Lower leg skin (tissue), 4 donors: ENCODE data around the gene FBRS. TPM values are rescaled to one million over a fixed set of nuclear protein-coding genes. Genes with fewer than 3 reads are reported as not detected.

Experiments used
- DNase-seq, 2 donors: peaks; one replicate each; pipeline ENCODE4 v3.0.0-alpha.2; 2019; ENCODE audit warnings: low spot score in 2 of 2
- H3K4me3 ChIP-seq: fragments of 200-600 bp; sonication (generic); 2 replicates; pipeline ENCODE4 v1.5.1; 2017; ENCODE audit warnings: mild to moderate bottlenecking, low read depth; ENCODE audit not compliant: poor library complexity, severe bottlenecking
- POLR2A ChIP-seq, 2 donors: fragments of 450-650 bp; IDR thresholded peaks; one replicate each; pipeline ENCODE4 v1.6.1; 2016 to 2017; ENCODE audit warnings: antibody characterized with exemption in 2 of 2, mild to moderate bottlenecking in 1 of 2, moderate library complexity in 1 of 2
- WGBS, 2 donors: methylation state at CpG; one replicate each; pipeline ENCODE4 v1.1.5; 2018; 5-methylcytosine and 5-hydroxymethylcytosine counted together
- intact Hi-C: fragments of 100-400 bp; cut with DNase I; formaldehyde crosslinking; loops from one replicate; pipeline ENCODE4 v1.15.0; 2023; ENCODE audit warnings: low total_unique reads
- total RNA-seq, 4 donors: library from RNA; depleted of rRNA; stranded (reverse); fragments of >200 nt; gene quantifications; one replicate each; pipeline ENCODE4 v1.1.0, GENCODE V29; 2016
- TF ChIP-seq, protein P1 (sequence below), 3 donors: fragments of 450-650 bp; IDR thresholded peaks; one replicate each; pipeline ENCODE4 v1.5.1; 2016; ENCODE audit warnings: antibody characterized with exemption in 3 of 3, mild to moderate bottlenecking in 3 of 3, moderate library complexity in 2 of 3

FBRS gene
- total RNA-seq, 4 donors from 2014 or later = 51.0 to 103 (median 58.3) TPM

DNA sequence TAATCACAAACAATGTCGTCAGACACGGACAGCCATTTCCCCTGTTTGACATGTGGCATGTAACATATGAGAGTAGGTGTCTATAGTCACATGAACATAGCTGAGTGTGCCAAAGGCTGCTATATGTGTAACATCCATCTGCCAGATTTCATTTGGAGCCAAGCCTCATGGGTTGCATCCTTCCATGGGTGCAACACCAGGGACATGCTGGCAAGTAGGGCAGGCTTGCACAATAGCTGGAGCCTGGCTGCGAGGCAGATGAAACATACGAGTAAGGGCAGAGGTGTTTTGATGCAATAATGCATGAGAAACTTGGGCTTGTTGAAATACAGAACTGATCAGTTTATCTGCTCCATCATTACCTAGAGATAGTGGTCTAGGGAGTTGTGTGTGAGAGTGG lies 39.0 kb upstream of the FBRS start:
- DNase-seq = no peak
- TF ChIP-seq POLR2A (IDR thresholded peaks at IDR 0.05) = no peak
- TF ChIP-seq, protein P1, sequence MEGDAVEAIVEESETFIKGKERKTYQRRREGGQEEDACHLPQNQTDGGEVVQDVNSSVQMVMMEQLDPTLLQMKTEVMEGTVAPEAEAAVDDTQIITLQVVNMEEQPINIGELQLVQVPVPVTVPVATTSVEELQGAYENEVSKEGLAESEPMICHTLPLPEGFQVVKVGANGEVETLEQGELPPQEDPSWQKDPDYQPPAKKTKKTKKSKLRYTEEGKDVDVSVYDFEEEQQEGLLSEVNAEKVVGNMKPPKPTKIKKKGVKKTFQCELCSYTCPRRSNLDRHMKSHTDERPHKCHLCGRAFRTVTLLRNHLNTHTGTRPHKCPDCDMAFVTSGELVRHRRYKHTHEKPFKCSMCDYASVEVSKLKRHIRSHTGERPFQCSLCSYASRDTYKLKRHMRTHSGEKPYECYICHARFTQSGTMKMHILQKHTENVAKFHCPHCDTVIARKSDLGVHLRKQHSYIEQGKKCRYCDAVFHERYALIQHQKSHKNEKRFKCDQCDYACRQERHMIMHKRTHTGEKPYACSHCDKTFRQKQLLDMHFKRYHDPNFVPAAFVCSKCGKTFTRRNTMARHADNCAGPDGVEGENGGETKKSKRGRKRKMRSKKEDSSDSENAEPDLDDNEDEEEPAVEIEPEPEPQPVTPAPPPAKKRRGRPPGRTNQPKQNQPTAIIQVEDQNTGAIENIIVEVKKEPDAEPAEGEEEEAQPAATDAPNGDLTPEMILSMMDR (IDR thresholded peaks at IDR 0.05) = no peak
- H3K4me3 ChIP-seq = no peak overlapping the region
- intact Hi-C loops = no loop called here
- 49 to 65% methylated on average over 4 of the region's 4 CpGs for WGBS, 2 donors

DNA sequence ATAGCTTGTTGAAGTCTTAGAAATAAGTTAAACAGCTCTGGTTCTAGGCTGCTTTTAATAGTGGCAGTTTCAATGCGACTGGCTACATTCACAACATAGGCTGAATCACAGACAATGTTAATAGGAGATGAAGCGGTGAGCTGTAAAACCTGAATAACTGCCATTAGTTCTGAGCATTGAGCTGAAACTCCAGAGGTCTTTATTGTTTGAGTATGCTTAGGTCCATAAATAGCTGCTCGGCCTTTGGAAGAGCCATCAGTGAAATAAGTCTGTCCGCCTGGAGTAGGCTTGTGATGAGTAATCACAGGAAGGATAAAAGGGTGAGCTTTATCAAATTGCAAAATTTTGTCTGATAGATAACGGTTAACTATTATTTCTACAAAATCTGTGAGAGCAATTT lies 38.6 kb upstream of the FBRS start:
- intact Hi-C loops = no loop called here
- 77 to 85% methylated on average over 5 of the region's 5 CpGs for WGBS, 2 donors
- DNase-seq = no peak

DNA sequence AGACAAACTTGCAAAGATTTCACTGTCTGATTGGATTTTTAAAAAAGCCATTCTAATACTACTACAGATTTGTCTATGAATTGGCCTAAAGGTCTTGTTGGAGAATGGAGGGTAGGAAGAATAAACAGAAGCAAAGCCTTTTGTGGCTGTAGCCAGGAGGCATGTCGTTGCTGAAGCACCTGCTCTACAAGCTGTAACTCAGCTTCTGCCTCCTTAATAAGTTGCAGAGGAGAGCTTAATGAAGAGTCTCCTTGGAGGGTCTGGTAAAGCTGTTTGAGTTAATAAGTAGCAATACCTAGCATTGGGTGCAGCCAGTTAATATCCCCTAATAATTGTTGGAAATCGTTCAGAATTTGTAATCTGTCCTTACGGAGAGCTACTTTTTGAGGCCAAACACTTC lies 38.1 kb upstream of the FBRS start:
- 50 to 57% methylated on average over 3 of the region's 3 CpGs for WGBS, 2 donors
- TF ChIP-seq, protein P1 (IDR thresholded peaks at IDR 0.05) = no peak
- TF ChIP-seq POLR2A (IDR thresholded peaks at IDR 0.05) = no peak
- no peak for DNase-seq
- intact Hi-C loops = no loop called here
- no peak overlapping the region for H3K4me3 ChIP-seq

More for the DNA sequence above, 38.6 kb upstream of the FBRS start:
- no peak for TF ChIP-seq POLR2A (IDR thresholded peaks at IDR 0.05)
- TF ChIP-seq, protein P1 (IDR thresholded peaks at IDR 0.05) = no peak
- H3K4me3 ChIP-seq = no peak overlapping the region

DNA sequence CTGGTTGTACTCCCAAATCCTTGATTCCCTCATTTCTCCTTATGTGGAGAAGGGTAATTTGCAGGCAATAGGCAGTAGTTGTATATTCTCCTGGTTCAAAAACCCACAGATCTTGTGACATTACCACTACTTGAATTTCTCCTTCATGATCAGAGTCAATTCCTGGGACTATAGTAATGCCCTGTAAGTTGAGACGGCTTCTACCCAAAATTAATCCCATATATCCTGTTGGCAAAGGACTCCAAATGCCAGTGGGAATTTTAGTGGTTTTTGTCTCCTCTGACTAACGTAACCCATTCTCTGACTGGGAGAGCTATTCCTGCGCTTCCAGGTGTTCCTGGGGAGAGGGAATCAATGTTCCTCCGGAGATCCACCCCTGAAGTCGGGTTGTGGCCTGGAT lies 36.5 kb upstream of the FBRS start:
- no peak for DNase-seq
- H3K4me3 ChIP-seq = no peak overlapping the region
- intact Hi-C loops = no loop called here
- TF ChIP-seq POLR2A (IDR thresholded peaks at IDR 0.05) = no peak
- TF ChIP-seq, protein P1 (IDR thresholded peaks at IDR 0.05) = no peak
- 59 to 63% methylated on average over 5 of the region's 5 CpGs for WGBS, 2 donors

DNA sequence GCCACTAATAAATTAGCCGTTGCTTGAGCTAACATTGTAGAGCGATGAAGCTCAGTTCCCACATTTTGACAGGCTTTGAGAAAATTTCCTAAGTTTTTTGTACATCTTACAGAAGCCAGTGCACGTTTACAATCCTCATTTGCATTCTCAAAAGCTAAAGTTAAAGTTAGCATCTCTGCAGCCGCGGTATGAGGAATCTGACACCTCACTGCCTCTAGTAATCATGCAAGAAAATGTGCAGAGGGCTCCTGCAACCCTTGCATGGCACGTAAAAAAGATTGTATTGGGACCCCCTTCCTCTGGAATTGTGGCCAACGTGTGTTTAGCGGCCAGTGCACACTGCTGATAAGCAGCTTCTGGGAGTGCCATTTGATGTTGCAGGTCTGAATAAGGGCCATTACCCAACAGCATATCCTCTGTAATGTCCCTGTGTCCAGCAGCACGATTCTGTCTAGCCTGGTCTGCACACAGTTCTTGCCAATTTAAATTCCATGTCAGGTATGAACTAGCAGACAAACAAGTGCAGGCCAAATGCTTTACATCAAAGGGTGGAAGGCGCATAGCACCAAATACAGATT lies 35.7 kb upstream of the FBRS start:
- WGBS, 2 donors = 55 to 59% methylated on average over 10 of the region's 10 CpGs
- TF ChIP-seq, protein P1 (IDR thresholded peaks at IDR 0.05) = no peak
- TF ChIP-seq POLR2A (IDR thresholded peaks at IDR 0.05) = no peak
- intact Hi-C loops = no loop called here
- no peak overlapping the region for H3K4me3 ChIP-seq
- DNase-seq = no peak
